Right lung (tissue), 10 donors: Measurements from ENCODE around the gene CFAP20DC. TPM values are rescaled to one million over a fixed set of nuclear protein-coding genes. Genes with fewer than 3 reads are reported as not detected.
"Not testable (repeated sequence)": the region's sequence is repeated elsewhere in the genome, so short reads cannot be mapped to it uniquely, and the experiment has no call there.

Source experiments
- DNase-seq, 2 donors: peaks; one replicate each; pipeline ENCODE4 v3.0.0-alpha.2; 2013
- long read RNA-seq, 8 donors: transcript quantifications; one replicate each; lab custom pipeline, GENCODE V29; 2026
- polyA plus RNA-seq, 5 donors: library from polyadenylated mRNA; unstranded; fragments of 120-200 nt; gene quantifications; one replicate each; pipeline versions ENCODE4 v1.2.1 to v1.2.3, GENCODE V29; 2013; ENCODE audit warnings: inconsistent platforms in 1 of 5, low replicate concordance in 1 of 5; ENCODE audit not compliant: insufficient read length in 5 of 5, insufficient read depth in 1 of 5

Gene CFAP20DC
- 1 to 10 TPM; 4.0 to 7.0 (median 6.2) TPM for polyA plus RNA-seq
- long read RNA-seq, donor 1: 0 reads
- long read RNA-seq, donor 2: 0 reads
- long read RNA-seq, donor 3: 0 reads
- long read RNA-seq, donor 4: 0 reads
- long read RNA-seq, donor 5: 0 reads
- long read RNA-seq, donor 6: 0 reads
- long read RNA-seq, donor 7: 0 reads
- long read RNA-seq, donor 8: 0 reads

DNA sequence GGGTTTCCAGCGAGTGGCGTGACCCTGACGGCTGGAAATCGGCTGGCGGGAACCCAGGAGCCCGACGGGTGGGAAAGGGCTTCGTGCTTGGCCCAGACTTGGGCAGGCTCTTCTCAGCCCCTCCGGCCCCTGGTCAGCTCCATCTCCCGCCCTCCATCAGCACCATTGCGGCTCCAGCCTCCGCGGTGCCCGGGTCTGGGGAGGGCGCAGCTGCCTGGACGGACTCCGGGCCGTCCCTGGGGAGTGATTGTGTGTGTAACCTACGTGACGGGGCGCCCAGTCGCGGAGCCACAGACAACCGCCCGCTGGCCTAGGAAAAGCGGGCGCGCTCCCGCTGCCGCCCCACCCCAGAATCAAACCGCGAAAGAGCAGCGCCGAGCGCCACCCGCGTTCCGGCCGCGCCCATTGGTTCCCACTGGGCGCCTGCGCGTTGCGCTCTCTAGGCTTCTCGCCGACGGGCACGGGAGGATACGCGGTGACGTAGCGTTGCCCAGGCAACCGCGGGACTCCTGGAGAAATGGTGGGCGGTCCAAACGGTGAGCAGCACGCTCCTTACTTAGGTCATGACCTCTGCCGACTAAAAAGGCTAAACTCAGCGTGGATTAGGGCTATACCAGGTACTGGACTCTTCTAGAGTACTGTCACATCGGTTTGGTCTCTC is at the start of gene CFAP20DC:
Gene CFAP20DC (minus strand): TSS at position 355 of the 661 bp plus-strand sequence. CDS start 394 bp downstream, outside the sequence.
- DNase-seq: peak; percentile 96

GRCh38 chr3:59098516-59098915 is 48.7 kb upstream of the CFAP20DC start:
- DNase-seq: not testable (repeated sequence)

GRCh38 chr3:59094446-59094845 is 44.6 kb upstream of the CFAP20DC start:
- DNase-seq: no peak

DNA sequence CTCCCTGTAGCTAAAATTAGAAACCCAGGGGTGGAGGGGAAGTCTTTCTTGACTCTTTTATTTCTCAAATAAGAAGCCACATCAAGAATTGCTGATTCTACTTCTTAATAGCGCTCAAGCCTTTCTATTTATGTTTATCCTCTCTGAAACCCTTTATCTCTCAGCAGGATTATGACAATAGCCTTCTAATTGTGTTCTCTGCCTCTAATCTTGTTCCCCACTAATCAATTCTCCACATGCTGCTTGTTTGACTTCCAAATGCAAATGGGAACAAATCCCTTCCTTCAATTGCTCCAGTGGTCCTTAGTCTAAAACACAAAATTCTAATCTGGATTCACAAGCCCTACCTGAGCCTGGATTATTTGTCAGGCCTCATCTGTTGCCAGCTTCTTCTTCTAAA is 43.7 kb upstream of the CFAP20DC start:
- DNase-seq: no peak

DNA sequence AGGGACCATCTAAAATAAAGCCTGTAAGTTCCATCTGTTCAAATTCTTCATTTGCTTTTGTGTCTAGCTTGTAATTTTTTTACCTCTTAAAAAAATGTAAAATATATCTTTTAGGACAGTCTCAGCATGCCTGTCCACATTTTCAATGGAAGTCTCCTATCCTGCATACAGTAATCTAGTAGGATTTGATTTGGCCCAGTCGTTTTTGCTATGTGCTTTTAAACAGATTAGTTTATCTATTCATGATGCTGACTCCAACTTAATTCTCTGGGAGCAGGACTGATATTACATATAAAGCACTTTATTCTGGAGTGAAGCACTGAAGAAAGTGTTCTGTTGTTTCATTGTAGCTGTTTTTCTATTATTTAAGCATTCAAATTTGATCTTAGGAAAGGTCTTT is 38.9 kb upstream of the CFAP20DC start:
- DNase-seq: no peak

DNA sequence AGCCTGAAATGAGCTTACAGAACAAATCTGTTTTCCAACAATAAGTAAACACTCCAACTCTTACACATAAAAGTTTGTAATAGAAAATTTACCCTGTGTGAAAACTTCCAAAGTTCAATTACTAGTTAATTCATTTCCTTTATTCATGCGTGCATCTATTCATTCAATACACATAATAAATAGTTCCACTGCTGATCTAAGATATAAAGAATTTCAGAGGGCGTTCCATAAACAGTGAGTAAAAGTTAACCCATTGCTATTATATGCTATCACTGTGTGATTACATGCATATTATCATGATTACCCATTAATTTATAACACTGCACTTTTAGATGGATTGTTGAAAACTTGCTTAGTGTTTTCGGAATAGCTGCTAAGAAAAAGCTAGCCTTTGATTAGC is 36.2 kb upstream of the CFAP20DC start:
- no peak for DNase-seq

GRCh38 chr3:59084583-59084982 is 34.8 kb upstream of the CFAP20DC start:
- DNase-seq: peak in 1 of 2 donors; percentile 8

- DNase-seq: no peak
These were observed 32.3 kb upstream of the CFAP20DC start for GRCh38 chr3:59082106-59082505.

GRCh38 chr3:59081071-59081470 is 31.2 kb upstream of the CFAP20DC start:
- DNase-seq: no peak

- no peak for DNase-seq
These were observed 30.1 kb upstream of the CFAP20DC start for GRCh38 chr3:59079962-59080361.

GRCh38 chr3:59074764-59075163 is 24.9 kb upstream of the CFAP20DC start:
- DNase-seq: no peak

DNA sequence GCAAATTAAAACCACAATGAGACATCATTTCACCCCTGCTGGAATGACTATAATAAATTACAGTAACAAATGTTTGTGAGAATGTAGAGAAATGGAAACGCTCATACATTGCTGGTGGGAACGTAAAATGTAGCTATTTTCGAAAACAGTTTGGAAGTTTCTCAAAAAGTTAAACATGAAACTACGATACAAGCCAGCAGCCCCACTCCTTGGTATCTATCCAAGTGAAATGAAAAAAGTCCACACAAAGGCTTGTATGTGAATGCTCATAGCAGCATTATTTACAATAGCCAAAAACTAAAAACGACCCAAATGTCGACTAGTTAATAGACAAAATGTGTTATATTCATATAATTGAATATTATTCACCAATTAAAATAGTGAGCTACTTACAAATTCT is 22.9 kb upstream of the CFAP20DC start:
- peak; percentile 38 to 44 for DNase-seq

GRCh38 chr3:59069838-59070237 is 20.0 kb upstream of the CFAP20DC start:
- DNase-seq: no peak

DNA sequence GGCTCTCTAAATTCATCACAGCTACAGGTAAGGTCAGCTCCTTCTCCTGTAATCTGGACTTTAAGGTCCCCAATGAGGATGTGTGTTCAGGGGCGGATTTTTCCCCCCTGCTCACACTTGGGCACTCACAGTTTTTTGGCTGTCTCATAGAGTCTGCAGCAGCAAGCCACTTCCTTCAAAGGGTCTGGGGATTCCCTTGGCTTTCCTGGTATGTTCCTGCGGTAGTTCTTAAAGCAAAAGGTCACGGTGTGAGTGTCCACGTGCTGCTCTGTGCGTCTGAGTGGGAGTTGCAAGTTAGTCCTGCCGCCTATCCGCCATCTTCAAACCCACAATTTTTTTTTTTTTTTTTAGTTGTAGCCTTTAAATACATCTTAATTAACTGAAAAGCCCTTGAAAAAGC is 15.4 kb upstream of the CFAP20DC start:
- no peak for DNase-seq

GRCh38 chr3:59064728-59065127 is 14.9 kb upstream of the CFAP20DC start:
- DNase-seq: no peak

DNA sequence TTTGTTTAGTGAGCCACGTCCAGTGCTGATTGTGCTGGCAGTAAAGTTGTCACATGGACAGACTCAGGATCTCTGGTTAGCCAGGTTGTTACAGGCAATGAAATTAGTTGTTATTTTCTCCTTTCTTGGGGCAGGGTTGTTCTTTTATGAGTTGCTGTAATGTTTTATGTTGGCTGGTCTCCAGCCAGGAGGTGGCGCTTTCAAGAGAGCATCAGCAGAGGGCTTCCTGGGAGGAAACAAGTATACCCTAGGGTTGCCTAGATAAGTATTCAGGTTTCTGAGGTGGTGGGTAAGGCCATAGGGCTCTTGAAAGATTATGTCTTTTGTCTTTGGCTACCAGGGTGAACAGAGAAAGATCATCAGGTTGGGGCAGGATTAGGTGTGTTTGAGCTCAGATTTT is 14.5 kb upstream of the CFAP20DC start:
- DNase-seq: no peak

DNA sequence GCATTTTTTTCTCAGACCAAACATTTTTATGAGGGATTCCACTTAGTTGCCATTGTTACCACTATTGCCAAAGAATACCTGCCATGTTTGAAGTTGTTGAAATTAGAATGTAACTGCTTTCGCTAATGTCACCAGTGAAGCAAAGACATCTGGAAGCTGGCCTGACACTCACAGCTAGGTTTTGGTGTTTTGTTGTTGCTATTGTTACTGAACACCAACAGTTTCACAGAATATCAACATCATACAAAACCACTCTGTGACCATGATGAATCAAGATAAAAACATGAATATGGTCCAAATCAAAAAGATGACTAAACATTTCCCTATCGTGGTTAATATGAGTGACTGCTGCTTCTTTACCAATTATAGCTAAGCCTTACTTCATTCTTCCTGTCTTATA is 6.9 kb upstream of the CFAP20DC start:
- no peak for DNase-seq

DNA sequence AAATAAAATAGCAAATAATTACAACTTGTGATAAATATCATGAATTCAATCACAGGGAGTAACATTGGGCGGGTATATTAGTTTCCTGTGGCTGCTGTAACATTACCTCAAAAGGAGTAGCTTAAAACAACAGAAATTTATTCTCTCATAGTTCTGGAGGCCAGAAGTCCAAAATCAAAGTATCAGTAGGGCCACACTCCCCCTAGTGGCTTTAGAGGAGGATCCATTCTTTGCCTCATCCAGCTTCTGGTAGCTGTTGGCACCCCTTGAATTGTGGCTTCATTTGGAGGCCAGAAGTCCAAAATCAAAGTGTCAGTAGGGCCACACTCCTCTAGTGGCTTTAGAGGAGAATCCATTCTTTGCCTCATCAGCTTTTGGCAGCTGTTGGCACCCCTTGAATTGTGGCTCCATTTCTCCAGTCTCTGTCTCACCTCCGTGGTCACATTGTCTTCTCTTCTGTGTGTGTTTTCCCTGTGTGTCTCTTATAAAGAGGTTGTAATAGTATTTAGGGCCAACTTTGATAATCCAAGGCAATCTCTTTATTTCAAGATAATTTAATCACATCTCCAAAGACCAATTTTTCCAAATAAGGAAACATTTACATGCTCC is 3.1 kb upstream of the CFAP20DC start:
- DNase-seq: peak in 1 of 2 donors; percentile 9

DNA sequence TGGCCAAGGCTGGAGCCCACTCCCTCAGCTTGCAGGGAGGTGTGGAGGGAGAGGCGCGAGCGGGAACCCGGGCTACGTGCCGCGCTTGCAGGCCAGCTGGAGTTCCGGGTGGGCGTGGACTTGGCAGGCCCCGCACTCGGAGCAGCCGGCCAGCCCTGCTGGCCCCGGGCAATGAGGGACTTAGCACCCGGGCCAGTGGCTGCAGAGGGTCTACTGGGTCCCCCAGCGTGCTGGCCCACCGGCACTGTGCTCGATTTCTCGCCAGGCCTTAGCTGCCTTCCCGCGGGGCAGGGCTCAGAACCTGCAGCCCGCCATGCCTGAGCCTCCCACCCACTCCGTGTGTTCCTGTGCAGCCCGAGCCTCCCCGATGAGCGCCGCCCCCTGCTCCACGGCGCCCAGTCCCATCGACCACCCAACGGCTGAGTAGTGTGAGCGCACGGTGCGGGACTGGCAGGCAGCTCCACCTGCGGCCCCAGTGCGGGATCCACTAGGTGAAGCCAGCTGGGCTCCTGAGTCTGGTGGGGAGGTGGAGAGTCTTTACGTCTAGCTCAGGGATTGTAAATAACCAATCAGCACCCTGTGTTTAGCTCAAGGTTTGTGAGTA is 1.1 kb upstream of the CFAP20DC start:
- not testable (repeated sequence) for DNase-seq

DNA sequence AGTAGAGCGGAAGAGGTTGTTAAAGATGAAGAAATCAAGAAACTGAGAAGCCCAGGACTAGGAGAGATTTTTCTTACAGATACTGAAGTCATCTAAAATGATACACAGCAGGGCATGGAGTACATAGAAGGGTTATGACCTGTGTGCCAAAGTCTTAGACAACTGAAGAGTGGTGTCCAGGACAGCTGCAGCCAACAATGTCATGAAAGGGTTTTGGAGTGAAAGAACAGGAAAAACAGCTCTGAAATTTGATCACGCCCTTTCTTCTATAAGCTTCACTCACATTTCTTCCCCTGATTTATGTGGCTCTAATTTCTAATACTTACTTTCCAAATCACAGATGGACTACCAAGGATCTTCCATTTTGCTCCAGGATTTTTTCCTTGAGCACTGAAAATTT is 3.0 kb downstream of the CFAP20DC start:
- DNase-seq: no peak

- DNase-seq: no peak
These were observed 6.4 kb downstream of the CFAP20DC start for GRCh38 chr3:59043391-59043790.

GRCh38 chr3:59040902-59041301 is 8.9 kb downstream of the CFAP20DC start:
- DNase-seq: no peak

GRCh38 chr3:59027607-59028006 is 22.2 kb downstream of the CFAP20DC start:
- DNase-seq: no peak
